ENCODE results near the gene IQCF5. TPM values are rescaled to one million over a fixed set of nuclear protein-coding genes. Genes with fewer than 3 reads are reported as not detected.

IQCF5 gene
- polyA plus RNA-seq, 4 donors: not detected

Other genes starting within 250 kb of the IQCF5 start
- gene TEX264, start 204.3 kb downstream of the IQCF5 start, polyA plus RNA-seq: 10 to 100 TPM; 56.0 to 85.7 (median 67.3) TPM
- gene GRM2, start 168.5 kb downstream of the IQCF5 start, polyA plus RNA-seq: under 1 TPM in 2 of 4 donors, not detected in 2; 0.07 to 0.18 TPM
- not detected for gene IQCF6, start 96.4 kb downstream of the IQCF5 start, polyA plus RNA-seq
- gene IQCF2, start 14.0 kb downstream of the IQCF5 start, polyA plus RNA-seq: not detected
- gene IQCF1, start 27.8 kb upstream of the IQCF5 start, polyA plus RNA-seq: not detected
- gene RRP9, start 66.3 kb upstream of the IQCF5 start, polyA plus RNA-seq: 10 to 100 TPM in 3 of 4 donors, 1 to 10 TPM in 1; 8.9 to 26.0 (median 15.6) TPM
- gene PARP3, start 66.8 kb upstream of the IQCF5 start, polyA plus RNA-seq: 10 to 100 TPM; 11.7 to 59.5 (median 35.8) TPM
- under 1 TPM in 2 of 4 donors, not detected in 2; 0.09 to 0.10 TPM for gene GPR62, start 79.8 kb upstream of the IQCF5 start, polyA plus RNA-seq
- 10 to 100 TPM; 24.0 to 60.8 (median 39.2) TPM for gene PCBP4, start 91.9 kb upstream of the IQCF5 start, polyA plus RNA-seq
- 100 to 1,000 TPM in 3 of 4 donors, 10 to 100 TPM in 1; 71.3 to 164 (median 125) TPM for gene ABHD14B, start 98.4 kb upstream of the IQCF5 start, polyA plus RNA-seq
- 10 to 100 TPM in 2 of 4 donors, 1 to 10 TPM in 2; 4.6 to 17.6 (median 10.4) TPM for gene ABHD14A, start 99.5 kb upstream of the IQCF5 start, polyA plus RNA-seq
- 1,000 to 10,000 TPM in 1 of 4 donors, 100 to 1,000 TPM in 3; 164 to 1,228 (median 588) TPM for gene ACY1, start 107.9 kb upstream of the IQCF5 start, polyA plus RNA-seq
- 1,000 to 10,000 TPM; 2,279 to 2,521 (median 2,399) TPM for gene RPL29, start 120.3 kb upstream of the IQCF5 start, polyA plus RNA-seq
- 1 to 10 TPM; 1.6 to 9.4 (median 4.4) TPM for gene DUSP7, start 181.0 kb upstream of the IQCF5 start, polyA plus RNA-seq